ENCODE data around the gene SMCO3.

GRCh38 chr12:14814014-14814413, at the start of gene SMCO3:
- TF ChIP-seq ZNF143 (CRISPR knock-in tag; IDR thresholded peaks at IDR 0.05) (no peak), CTCF (CRISPR knock-in tag; IDR thresholded peaks at IDR 0.05) (no peak), GABPB1 (CRISPR knock-in tag; IDR thresholded peaks at IDR 0.05) (no peak), PBX3 (CRISPR knock-in tag; IDR thresholded peaks at IDR 0.05; ENCODE audit: borderline replicate concordance) (no peak), ZNF639 (CRISPR knock-in tag; conservative IDR thresholded peaks at IDR 0.05) (no peak), ZSCAN5A (CRISPR knock-in tag; IDR thresholded peaks at IDR 0.05; ENCODE audit: borderline replicate concordance) (no peak), NFE2L1 (CRISPR knock-in tag; IDR thresholded peaks at IDR 0.05; ENCODE audit: borderline replicate concordance) (no peak), EZH2 (conservative IDR thresholded peaks at IDR 0.05; ENCODE audit: low read depth, low read length) (no peak), ZKSCAN1 (IDR thresholded peaks at IDR 0.05; ENCODE audit: low read length) (no peak), ZNF274 (CRISPR knock-in tag; IDR thresholded peaks at IDR 0.05) (no peak), PATZ1 (CRISPR knock-in tag; IDR thresholded peaks at IDR 0.05) (no peak), ZZZ3 (CRISPR knock-in tag; IDR thresholded peaks at IDR 0.05; ENCODE audit: borderline replicate concordance) (no peak), SOX6 (IDR thresholded peaks at IDR 0.05) (no peak), SOX6 (CRISPR knock-in tag; IDR thresholded peaks at IDR 0.05) (no peak)
